ENCODE data around the gene CDS2.

CDS2 gene

DNA sequence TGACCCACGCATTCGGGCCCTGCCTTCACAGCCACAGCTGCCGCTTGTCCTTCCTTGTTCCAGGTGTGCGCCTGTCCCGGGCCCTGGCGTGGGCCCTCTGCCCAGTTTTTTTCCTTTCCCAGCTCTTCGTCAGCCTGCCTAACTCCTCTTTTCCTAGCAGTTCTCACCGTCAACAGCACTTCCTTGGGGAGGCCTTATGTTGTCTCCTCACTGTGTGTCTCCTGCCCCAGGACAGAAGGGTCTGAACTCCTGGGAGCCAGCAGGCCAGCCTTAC lies 71.8 kb downstream of the CDS2 start:
- TF ChIP-seq, protein P1, sequence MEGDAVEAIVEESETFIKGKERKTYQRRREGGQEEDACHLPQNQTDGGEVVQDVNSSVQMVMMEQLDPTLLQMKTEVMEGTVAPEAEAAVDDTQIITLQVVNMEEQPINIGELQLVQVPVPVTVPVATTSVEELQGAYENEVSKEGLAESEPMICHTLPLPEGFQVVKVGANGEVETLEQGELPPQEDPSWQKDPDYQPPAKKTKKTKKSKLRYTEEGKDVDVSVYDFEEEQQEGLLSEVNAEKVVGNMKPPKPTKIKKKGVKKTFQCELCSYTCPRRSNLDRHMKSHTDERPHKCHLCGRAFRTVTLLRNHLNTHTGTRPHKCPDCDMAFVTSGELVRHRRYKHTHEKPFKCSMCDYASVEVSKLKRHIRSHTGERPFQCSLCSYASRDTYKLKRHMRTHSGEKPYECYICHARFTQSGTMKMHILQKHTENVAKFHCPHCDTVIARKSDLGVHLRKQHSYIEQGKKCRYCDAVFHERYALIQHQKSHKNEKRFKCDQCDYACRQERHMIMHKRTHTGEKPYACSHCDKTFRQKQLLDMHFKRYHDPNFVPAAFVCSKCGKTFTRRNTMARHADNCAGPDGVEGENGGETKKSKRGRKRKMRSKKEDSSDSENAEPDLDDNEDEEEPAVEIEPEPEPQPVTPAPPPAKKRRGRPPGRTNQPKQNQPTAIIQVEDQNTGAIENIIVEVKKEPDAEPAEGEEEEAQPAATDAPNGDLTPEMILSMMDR (IDR thresholded peaks at IDR 0.05; ENCODE audit: low read depth, low read length) = no peak
- Histone ChIP-seq H3K36me3 (no peaks in the 10 kb centered on the region), H3K4me3 (ENCODE audit: low read depth, low read length) (no peak overlapping the region), H3K9me3 (ENCODE audit: severe bottlenecking) (no peaks in the 10 kb centered on the region), H3K27me3 (ENCODE audit: insufficient read depth, low read depth, severe bottlenecking) (no peaks in the 10 kb centered on the region), H3K27ac (no peak overlapping the region)
- no peak for DNase-seq

- H3K9me3 ChIP-seq (ENCODE audit: severe bottlenecking) = no peaks in the 10 kb centered on the region
- H3K27ac ChIP-seq = no peak overlapping the region
- no peaks in the 10 kb centered on the region for H3K27me3 ChIP-seq (ENCODE audit: insufficient read depth, low read depth, severe bottlenecking)
- no peaks in the 10 kb centered on the region for H3K36me3 ChIP-seq
- TF ChIP-seq, protein P1 (IDR thresholded peaks at IDR 0.05; ENCODE audit: low read depth, low read length) = no peak
- H3K4me3 ChIP-seq (ENCODE audit: low read depth, low read length) = no peak overlapping the region
- DNase-seq = no peak
Measured at GRCh38 chr20:5203380-5203779, 76.6 kb downstream of the CDS2 start.

DNA sequence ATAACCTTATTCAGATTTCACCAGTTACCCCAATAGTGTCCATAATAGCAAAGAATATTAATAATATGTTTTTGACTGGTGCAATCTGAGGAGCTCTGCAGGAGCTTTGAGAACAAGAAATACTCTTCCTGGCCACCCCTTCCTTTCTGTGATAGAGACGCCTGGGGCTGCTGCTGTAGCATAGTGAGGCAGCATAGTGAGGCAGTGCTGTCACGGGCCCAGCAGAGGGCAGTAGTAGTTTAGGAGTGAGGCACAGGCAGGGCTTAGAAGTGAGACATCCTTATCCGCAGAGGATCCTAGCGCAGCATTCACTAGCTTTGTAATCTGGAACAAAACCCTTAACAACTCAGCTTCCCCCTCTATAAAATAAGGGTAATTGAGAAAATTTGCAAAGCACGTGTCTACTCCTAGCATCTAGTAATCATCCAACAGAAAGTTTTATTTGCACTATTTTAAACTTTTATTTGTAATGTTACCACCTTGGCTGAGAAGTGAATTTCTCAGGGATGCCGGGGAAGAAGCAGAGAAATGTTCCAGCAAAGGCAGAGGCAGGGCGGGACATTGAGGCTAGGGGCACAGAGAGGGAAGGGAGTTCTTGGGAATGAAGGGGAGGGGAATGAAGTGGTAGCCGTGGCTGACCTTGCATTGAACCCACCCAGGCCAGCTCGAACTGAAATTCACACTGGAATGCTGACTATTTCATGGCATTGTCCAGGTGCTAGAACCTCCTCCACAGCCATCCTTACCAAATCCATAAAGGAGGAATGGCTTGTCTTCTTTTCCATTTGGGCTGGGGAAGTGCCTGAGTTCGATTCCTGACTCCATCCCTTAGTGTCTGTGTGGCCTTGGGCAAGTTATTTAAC lies 78.8 kb downstream of the CDS2 start:
- DNase-seq = peak; percentile 87
- no peaks in the 10 kb centered on the region for H3K9me3 ChIP-seq (ENCODE audit: severe bottlenecking)
- H3K4me3 ChIP-seq (ENCODE audit: low read depth, low read length) = no peak overlapping the region
- no peak overlapping the region for H3K27ac ChIP-seq
- no peaks in the 10 kb centered on the region for H3K27me3 ChIP-seq (ENCODE audit: insufficient read depth, low read depth, severe bottlenecking)
- TF ChIP-seq, protein P1 (IDR thresholded peaks at IDR 0.05; ENCODE audit: low read depth, low read length) = peak; percentile 92
- H3K36me3 ChIP-seq = no peaks in the 10 kb centered on the region

- no peaks in the 10 kb centered on the region for H3K36me3 ChIP-seq
- no peak overlapping the region for H3K4me3 ChIP-seq (ENCODE audit: low read depth, low read length)
- H3K27ac ChIP-seq = no peak overlapping the region
- no peaks in the 10 kb centered on the region for H3K9me3 ChIP-seq (ENCODE audit: severe bottlenecking)
- DNase-seq = no peak
- TF ChIP-seq, protein P1 (IDR thresholded peaks at IDR 0.05; ENCODE audit: low read depth, low read length) = no peak
- H3K27me3 ChIP-seq (ENCODE audit: insufficient read depth, low read depth, severe bottlenecking) = no peaks in the 10 kb centered on the region
Measured at GRCh38 chr20:5207138-5207537, 80.3 kb downstream of the CDS2 start.

DNA sequence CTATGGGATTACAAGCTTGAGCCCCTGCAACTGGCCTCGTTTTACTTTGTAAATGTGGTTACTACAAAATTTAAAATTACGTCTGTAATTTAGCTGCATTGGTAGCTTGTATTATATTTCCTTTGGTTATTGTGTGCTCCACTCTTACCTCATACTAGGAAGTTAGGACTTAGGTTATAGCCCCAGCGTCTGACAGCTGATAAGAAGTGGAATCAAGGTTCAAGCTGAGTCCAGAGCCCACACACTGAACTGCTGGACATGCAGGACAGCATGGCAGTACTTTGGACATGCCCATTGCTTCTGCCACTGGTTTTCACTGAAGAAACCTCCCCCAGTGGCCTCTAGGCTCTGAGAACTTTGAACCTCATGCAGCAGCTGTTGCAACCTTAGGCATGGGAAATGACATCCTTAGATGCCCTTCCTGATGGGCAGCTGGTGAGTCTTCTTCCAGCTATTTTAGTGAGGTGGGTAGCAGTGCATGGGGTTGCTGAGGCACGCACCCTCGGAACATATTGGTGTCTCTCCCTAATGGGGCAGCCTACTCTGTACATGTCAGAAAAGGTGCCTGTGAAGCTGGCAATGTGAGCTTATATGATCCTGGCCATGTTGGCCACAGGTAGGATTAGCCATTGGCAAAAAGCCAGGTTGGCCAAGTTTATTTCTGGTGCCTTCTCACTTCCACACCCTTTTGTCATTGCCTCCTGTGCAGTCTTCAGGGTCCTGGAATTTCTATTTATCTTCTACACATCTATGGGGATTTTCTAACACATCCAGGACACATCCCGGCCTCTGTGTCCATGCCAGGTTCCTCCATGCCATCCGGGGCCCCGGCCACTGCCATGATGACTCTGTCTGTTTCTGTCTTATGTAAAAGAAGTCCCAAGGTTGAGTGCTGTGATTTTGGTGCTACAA lies 85.3 kb downstream of the CDS2 start:
- Histone ChIP-seq H3K9me3 (ENCODE audit: severe bottlenecking) (no peaks in the 10 kb centered on the region), H3K4me3 (ENCODE audit: low read depth, low read length) (no peak overlapping the region), H3K27me3 (ENCODE audit: insufficient read depth, low read depth, severe bottlenecking) (no peaks in the 10 kb centered on the region), H3K36me3 (no peaks in the 10 kb centered on the region), H3K27ac (no peak overlapping the region)
- DNase-seq = no peak
- TF ChIP-seq, protein P1 (IDR thresholded peaks at IDR 0.05; ENCODE audit: low read depth, low read length) = no peak

Measured in WERI-Rb-1 (cell line).